Thoracic aorta (tissue), 2 donors: Measurements from ENCODE around the gene PLAAT2. TPM values are rescaled to one million over a fixed set of nuclear protein-coding genes. Genes with fewer than 3 reads are reported as not detected.
"Not testable (repeated sequence)": the region's sequence is repeated elsewhere in the genome, so short reads cannot be mapped to it uniquely, and the experiment has no call there.

Source experiments
- ATAC-seq: fragments of 150-250 bp; one replicate; pipeline ENCODE4 v1.8.0; 2017; ENCODE audit warnings: low read depth; ENCODE audit not compliant: insufficient number of reproducible peaks, low FRiP score
- DNase-seq: peaks from one replicate; pipeline ENCODE4 v3.0.0-alpha.2; 2020; ENCODE audit warnings: low spot score
- H3K27ac ChIP-seq, 2 donors: fragments of 200-600 bp; sonication (generic); 1 replicate in 1 of 2; 2 replicates in 1 of 2; pipeline ENCODE4 v1.5.1; 2016; ENCODE audit warnings: mild to moderate bottlenecking in 2 of 2, moderate library complexity in 2 of 2
- H3K27me3 ChIP-seq: fragments of 200-600 bp; sonication (generic); replicated peaks from 2 replicates; pipeline ENCODE4 v1.6.0; 2016; ENCODE audit warnings: mild to moderate bottlenecking; ENCODE audit not compliant: insufficient read depth
- H3K36me3 ChIP-seq: fragments of 200-600 bp; sonication (generic); one replicate; pipeline ENCODE4 v1.5.1; 2016
- H3K4me1 ChIP-seq, 2 donors: fragments of 200-600 bp; sonication (generic); 1 replicate in 1 of 2; 2 replicates in 1 of 2; pipeline versions ENCODE4 v1.5.1 to v1.6.0; 2016; ENCODE audit warnings: low read depth in 2 of 2, mild to moderate bottlenecking in 1 of 2; ENCODE audit not compliant: control insufficient read depth in 1 of 2
- H3K4me3 ChIP-seq: fragments of 200-600 bp; sonication (generic); 2 replicates; pipeline ENCODE4 v1.5.1; 2016; ENCODE audit warnings: mild to moderate bottlenecking
- H3K9me3 ChIP-seq: fragments of 200-600 bp; sonication (generic); 2 replicates; pipeline ENCODE4 v1.5.1; 2016
- CTCF ChIP-seq: fragments of 200-600 bp; sonication (generic); IDR thresholded peaks from one replicate; pipeline ENCODE4 v1.5.1; 2019; ENCODE audit warnings: antibody characterized with exemption
- total RNA-seq, 2 donors: library from RNA; depleted of rRNA; stranded (reverse); fragments of >200 nt; gene quantifications; one replicate each; pipeline versions ENCODE4 v1.1.0 to v1.2.3, GENCODE V29; 2016

PLAAT2 gene
- total RNA-seq, 2 donors from 2014 or later = not detected

- DNase-seq = no peak
- H3K9me3 ChIP-seq = no peaks in the 10 kb centered on the region
- H3K27ac ChIP-seq = no peak overlapping the region
- H3K36me3 ChIP-seq = peaks cover 29% of the 10 kb centered on the region
- no peaks in the 10 kb centered on the region for H3K27me3 ChIP-seq
- H3K4me3 ChIP-seq = no peak overlapping the region
- TF ChIP-seq CTCF = no peak
- ATAC-seq = no peak
- no peaks in the 10 kb centered on the region for H3K4me1 ChIP-seq
Observed at GRCh38 chr11:63586451-63587166, 23.4 kb upstream of the PLAAT2 start.

- Histone ChIP-seq H3K4me1 (no peaks in the 10 kb centered on the region), H3K4me3 (no peak overlapping the region), H3K27ac (no peak overlapping the region), H3K9me3 (peaks cover 4% of the 10 kb centered on the region), H3K36me3 (peaks cover 24% of the 10 kb centered on the region), H3K27me3 (no peaks in the 10 kb centered on the region)
- ATAC-seq (no peak), DNase-seq (no peak)
- no peak for TF ChIP-seq CTCF
Observed at GRCh38 chr11:63583357-63583677, 20.1 kb upstream of the PLAAT2 start.

GRCh38 chr11:63581224-63581623 is 18.0 kb upstream of the PLAAT2 start:
- H3K27ac ChIP-seq, DNase-seq, ATAC-seq, H3K4me3 ChIP-seq, H3K4me1 ChIP-seq, H3K9me3 ChIP-seq, H3K27me3 ChIP-seq: not testable (repeated sequence)
- H3K36me3 ChIP-seq = peaks cover 23% of the 10 kb centered on the region

- H3K4me3 ChIP-seq, DNase-seq, H3K27me3 ChIP-seq, ATAC-seq, H3K9me3 ChIP-seq, H3K27ac ChIP-seq: not testable (repeated sequence)
- Histone ChIP-seq H3K4me1 (peaks cover 9 to 25% of the 10 kb centered on the region in 2 donors), H3K36me3 (peaks cover 18% of the 10 kb centered on the region)
Observed at GRCh38 chr11:63578882-63579281, 15.7 kb upstream of the PLAAT2 start.

GRCh38 chr11:63574856-63575602 is 11.8 kb upstream of the PLAAT2 start:
- Histone ChIP-seq H3K36me3 (peaks cover 7% of the 10 kb centered on the region), H3K4me3 (peak overlapping the region; percentile 51), H3K27me3 (no peaks in the 10 kb centered on the region), H3K27ac (peak overlapping the region; percentile 46 to 51), H3K4me1 (peaks cover 9 to 26% of the 10 kb centered on the region in 2 donors), H3K9me3 (peaks cover 2% of the 10 kb centered on the region)
- no peak for TF ChIP-seq CTCF
- DNase-seq (peak; percentile 6), ATAC-seq (peak; percentile 57)
